Activated CD4-positive, alpha-beta T cell treated with anti-CD3 and anti-CD28 coated beads, Interleukin-2, amount 50 U/mL, for 1 hour (primary cell): ENCODE results near the gene GRK6.
"Not testable (repeated sequence)": the region's sequence is repeated elsewhere in the genome, so short reads cannot be mapped to it uniquely, and the experiment has no call there.

ENCODE experiments used
- DNase-seq: peaks from one replicate; pipeline ENCODE4 v3.0.0-alpha.2; 2020

Gene GRK6

GRCh38 chr5:177472460-177473442 lies 46.3 kb downstream of the GRK6 start:
- DNase-seq = peak; percentile 33

- DNase-seq = no peak
These were observed 47.0 kb downstream of the GRK6 start, which contains the start of gene DBN1 for GRCh38 chr5:177473443-177474001. Gene DBN1, minus strand, starts transcription at chr5:177473634. Its CDS starts 113 bp downstream, at chr5:177473521.

- no peak for DNase-seq
These were observed 47.6 kb downstream of the GRK6 start for GRCh38 chr5:177474002-177474476.

- DNase-seq = no peak
These were observed 48.5 kb downstream of the GRK6 start for GRCh38 chr5:177474846-177475562.

- DNase-seq = no peak
These were observed 49.3 kb downstream of the GRK6 start for GRCh38 chr5:177475563-177476427.

GRCh38 chr5:177476531-177477233 lies 50.2 kb downstream of the GRK6 start:
- no peak for DNase-seq

- no peak for DNase-seq
These were observed 51.4 kb downstream of the GRK6 start for GRCh38 chr5:177477701-177478477.

- DNase-seq = no peak
These were observed 52.5 kb downstream of the GRK6 start for GRCh38 chr5:177478711-177479646.

- DNase-seq = no peak
These were observed 53.3 kb downstream of the GRK6 start for GRCh38 chr5:177479774-177480173.

DNA sequence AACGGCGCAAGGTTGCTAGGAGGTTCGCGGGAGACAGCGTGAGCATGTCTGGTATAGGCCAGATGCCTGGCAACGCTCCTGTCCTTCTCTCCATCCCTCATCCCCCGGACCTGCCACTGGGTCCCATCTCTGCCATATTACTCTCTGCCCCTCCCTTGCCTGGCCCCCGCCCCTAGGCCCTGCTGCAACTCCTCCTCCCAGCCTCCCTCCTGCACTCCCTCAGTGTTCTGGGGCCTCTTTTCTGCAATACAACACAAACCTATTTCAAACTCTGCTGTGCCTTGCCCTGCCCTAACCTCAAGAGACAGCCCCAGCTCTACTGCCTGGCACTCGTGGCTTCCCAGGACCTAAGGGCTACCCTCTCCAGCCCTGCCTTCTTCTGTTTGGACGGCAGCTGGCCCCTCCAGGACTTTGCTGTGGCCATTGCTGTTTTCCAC lies 55.9 kb downstream of the GRK6 start:
- DNase-seq = no peak

GRCh38 chr5:177483042-177483441 lies 56.6 kb downstream of the GRK6 start:
- DNase-seq = no peak

DNA sequence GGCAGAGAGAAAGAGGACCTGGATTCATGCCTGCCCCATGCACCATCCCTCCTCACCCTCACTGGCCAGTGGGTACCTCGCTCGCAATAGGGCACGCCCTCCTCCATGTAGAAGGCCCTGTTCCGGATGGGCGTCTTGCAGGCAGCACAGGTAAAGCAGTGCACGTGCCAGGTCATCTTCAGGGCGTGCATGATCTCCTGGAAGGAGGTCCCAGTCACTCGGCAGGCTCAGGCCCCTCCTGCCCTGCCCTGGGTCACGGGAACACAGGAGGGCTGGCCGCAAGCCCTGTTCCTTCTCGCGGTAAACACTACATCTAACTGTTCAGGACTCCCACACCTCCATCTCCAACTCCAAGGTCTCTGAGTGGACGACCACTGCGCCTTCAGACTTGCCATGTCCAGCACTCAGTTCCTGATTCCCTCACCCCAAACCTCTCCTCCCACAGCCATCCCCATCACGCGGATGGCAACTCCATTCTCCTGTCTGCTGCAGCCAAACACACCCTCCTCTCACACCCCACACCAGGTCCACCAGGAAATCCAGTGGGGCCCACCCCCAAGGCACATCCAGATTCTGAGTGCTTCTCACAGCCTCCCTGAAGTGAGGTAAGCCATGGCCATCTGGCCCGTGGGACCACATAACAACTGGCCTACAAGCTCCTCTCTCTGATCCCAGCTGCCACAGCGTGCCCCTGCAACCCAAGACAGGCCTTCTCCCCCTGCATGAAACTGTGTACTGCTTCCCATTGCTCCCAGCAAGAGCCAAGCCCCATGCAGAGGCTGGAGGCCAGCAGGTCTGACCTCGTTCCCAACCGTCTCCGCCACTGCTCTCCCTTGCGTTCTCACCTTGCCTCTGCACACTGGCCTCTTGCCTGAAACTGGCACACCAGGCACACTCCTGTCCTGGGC lies 57.8 kb downstream of the GRK6 start:
- no peak for DNase-seq

DNA sequence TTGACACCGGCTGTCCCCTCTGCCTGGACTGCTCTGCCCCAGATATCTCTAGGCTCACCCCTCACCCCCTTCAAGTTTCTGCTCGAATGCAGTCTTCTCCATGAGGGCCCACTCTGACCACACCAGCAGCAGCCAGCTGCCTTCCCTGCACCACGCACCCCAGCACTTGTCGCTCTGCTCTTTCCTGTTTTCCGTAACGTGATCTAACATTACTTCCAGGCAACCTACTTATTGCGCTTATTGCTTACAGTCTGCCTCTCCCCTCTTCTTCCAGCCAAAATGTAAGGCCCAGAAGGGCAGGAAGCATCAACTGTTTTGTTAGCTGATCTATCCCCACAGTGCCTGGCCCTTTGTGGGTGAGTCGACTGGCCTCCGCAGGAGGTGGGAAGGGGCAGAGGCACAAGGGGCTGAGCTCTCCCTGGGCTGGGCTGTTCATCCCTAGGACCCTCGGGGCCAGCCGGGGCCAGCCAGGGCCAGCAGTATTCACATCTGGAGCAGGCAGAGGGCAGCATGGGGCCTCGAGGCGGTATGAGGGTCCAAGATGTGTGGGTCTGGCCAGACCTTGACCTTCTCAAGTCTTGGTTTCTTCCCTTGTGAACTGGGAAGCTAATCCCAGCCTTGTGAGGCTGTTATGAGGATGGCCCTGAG lies 58.5 kb downstream of the GRK6 start:
- no peak for DNase-seq

- DNase-seq = not testable (repeated sequence)
These were observed 59.3 kb downstream of the GRK6 start for GRCh38 chr5:177485753-177486152.

DNA sequence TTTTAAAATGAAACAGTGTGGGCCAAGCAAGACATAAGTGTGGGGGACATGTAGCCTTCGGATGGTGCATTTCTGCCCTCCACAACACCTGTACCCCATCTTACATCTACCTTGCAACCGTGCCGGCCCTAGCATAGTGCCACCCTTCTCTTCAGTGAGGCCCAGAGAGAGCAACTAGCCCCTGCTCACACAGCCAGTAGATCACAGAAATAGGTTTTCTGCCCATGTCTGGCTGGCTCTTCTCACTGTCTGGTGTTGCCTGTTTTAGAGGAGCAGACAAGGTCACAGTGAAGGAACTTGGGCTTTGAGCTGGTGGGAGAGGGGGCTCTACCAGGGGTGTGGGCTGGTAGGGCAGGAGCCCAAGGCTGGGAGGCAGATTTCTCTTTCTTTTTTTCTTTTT lies 59.8 kb downstream of the GRK6 start:
- no peak for DNase-seq

- no peak for DNase-seq
These were observed 60.7 kb downstream of the GRK6 start for GRCh38 chr5:177487144-177487543.

DNA sequence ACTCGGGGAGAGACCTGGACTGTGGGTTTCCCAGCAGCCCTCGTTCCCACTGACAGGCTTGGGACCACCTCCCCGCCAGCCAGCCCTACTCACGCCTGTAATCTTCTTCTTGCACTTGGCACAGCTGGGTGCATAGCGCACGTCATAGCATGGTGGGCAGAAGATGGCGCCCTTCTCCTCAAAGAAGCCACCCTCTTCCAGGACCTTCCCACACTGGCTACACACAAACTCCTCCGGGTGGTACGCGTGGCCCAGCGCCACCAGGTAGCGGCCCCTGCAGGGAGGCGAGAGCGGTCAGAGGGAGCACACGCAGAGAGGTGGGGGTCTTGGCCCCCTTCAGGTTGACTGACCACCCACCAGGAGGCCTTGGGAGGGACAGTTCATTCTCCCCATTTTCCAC lies 61.5 kb downstream of the GRK6 start:
- no peak for DNase-seq

DNA sequence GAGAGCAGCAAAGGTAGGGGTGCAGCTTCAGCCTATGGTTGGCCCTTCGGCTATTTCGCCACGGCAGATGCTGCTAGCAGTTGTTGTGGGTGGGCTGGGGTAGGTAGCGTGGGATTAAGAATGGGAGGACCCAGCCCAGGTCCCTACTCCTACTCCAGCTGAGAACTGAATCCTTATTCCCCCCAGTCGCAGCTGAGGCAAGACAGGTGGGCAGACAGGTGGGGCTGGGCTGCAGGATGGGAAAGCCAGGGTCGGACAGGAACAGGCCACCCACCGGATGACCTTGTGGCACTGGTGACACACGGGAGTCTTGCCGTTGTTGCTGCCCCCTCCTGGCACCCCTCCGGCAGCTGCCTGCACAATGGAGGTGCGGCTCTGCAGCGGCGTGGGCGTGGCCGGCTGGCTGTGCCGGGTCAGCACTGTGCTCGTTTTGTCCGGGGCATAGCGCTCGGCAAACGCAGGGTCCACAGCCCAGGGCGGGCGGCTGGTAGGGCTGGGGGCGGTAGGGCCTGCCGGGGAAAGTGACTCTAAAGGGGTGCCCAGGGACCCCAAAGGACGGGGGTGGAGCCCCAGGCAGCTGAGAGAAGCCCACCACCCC lies 62.7 kb downstream of the GRK6 start:
- no peak for DNase-seq
